Activated T-cell treated with anti-CD3 and anti-CD28 coated beads, Interleukin-2, amount 50 U/mL, for 24 hours (primary cell): Measurements from ENCODE around the gene DEPDC5.
A peak's percentile ranks its signal among the peaks of the same experiment; 100 is the strongest.
"Not testable (repeated sequence)": the region's sequence is repeated elsewhere in the genome, so short reads cannot be mapped to it uniquely, and the experiment has no call there.

Source experiments
- DNase-seq: peaks from one replicate; pipeline ENCODE4 v3.0.0-alpha.2; 2020
- H3K27ac Mint-ChIP-seq: 2 replicates; pipeline ENCODE4 v1.8.0; 2020; ENCODE audit warnings: mild to moderate bottlenecking, mixed read lengths
- H3K27me3 Mint-ChIP-seq: 2 replicates; pipeline ENCODE4 v1.8.0; 2020; ENCODE audit warnings: mixed read lengths
- H3K36me3 Mint-ChIP-seq: 2 replicates; pipeline ENCODE4 v1.8.0; 2020; ENCODE audit warnings: low read depth, mixed read lengths
- H3K4me1 Mint-ChIP-seq: 2 replicates; pipeline ENCODE4 v1.8.0; 2020; ENCODE audit warnings: low read depth, mixed read lengths
- H3K4me3 Mint-ChIP-seq: 2 replicates; pipeline ENCODE4 v1.8.0; 2020; ENCODE audit warnings: mild to moderate bottlenecking, moderate library complexity, mixed read lengths
- H3K9me3 Mint-ChIP-seq: 2 replicates; pipeline ENCODE4 v1.8.0; 2020; ENCODE audit warnings: mixed read lengths

The DEPDC5 gene

DNA sequence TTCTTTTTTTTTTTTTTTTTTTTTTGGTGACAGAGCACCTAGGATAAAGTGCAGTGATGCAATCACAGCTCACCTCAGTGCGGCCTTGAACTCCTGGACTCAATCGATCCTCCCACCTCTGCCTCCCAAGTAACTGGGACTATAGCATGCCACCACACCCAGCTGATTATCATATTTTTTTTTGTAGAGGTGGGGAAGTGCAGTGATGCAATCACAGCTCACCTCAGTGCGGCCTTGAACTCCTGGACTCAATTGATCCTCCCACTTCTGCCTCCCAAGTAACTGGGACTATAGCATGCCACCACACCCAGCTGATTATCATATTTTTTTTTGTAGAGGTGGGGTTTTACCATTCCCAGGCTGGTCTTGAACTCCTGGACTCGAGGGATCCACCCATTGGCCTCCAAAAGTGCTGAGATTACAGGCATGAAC is 61.6 kb downstream of the DEPDC5 start:
- H3K4me3 Mint-ChIP-seq, DNase-seq, H3K27me3 Mint-ChIP-seq, H3K27ac Mint-ChIP-seq, H3K9me3 Mint-ChIP-seq: not testable (repeated sequence)
- H3K4me1 Mint-ChIP-seq, result peaks cover 17% of the 10 kb centered on the region
- H3K36me3 Mint-ChIP-seq, result peaks cover 93% of the 10 kb centered on the region

- no peak overlapping the region for H3K27ac Mint-ChIP-seq
- DNase-seq, result no peak
- peaks cover 17% of the 10 kb centered on the region for H3K4me1 Mint-ChIP-seq
- H3K36me3 Mint-ChIP-seq, result peaks cover 93% of the 10 kb centered on the region
- no peaks in the 10 kb centered on the region for H3K9me3 Mint-ChIP-seq
- H3K27me3 Mint-ChIP-seq, result no peaks in the 10 kb centered on the region
- H3K4me3 Mint-ChIP-seq, result no peak overlapping the region
Observed at GRCh38 chr22:31816750-31817149, 62.9 kb downstream of the DEPDC5 start.

GRCh38 chr22:31818481-31819392 is 64.9 kb downstream of the DEPDC5 start:
- Mint-ChIP-seq H3K27ac (peak overlapping the region; percentile 55), H3K9me3 (no peaks in the 10 kb centered on the region), H3K27me3 (no peaks in the 10 kb centered on the region), H3K4me1 (peaks cover 17% of the 10 kb centered on the region), H3K4me3 (no peak overlapping the region), H3K36me3 (peaks cover 97% of the 10 kb centered on the region)
- DNase-seq, result peak; percentile 33

- Mint-ChIP-seq H3K27me3 (no peaks in the 10 kb centered on the region), H3K9me3 (no peaks in the 10 kb centered on the region), H3K36me3 (peaks cover 92% of the 10 kb centered on the region), H3K4me3 (no peak overlapping the region), H3K4me1 (peaks cover 17% of the 10 kb centered on the region), H3K27ac (no peak overlapping the region)
- DNase-seq, result no peak
Observed at GRCh38 chr22:31820655-31821054, 66.8 kb downstream of the DEPDC5 start.

DNA sequence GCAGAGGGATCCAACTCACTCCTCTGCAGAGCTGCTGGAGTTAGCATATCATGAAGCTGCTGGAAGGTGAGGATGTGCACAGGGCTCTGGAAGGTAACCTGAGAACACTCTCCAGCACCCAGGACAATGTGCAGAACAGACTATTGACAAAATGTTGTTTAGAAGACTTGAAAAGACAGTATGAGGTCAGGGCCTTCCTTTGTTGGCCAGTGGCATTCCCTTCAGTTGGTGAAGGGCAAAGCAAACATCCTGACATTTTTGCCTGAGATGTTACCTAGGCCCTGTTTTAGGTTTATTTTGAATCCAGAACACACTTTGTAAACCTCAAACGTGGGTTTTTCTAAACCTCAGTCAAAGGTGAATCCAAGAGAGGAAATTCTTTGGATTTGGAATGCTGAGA is 67.8 kb downstream of the DEPDC5 start:
- H3K27me3 Mint-ChIP-seq, result no peaks in the 10 kb centered on the region
- no peak overlapping the region for H3K4me3 Mint-ChIP-seq
- no peak overlapping the region for H3K27ac Mint-ChIP-seq
- DNase-seq, result no peak
- peaks cover 17% of the 10 kb centered on the region for H3K4me1 Mint-ChIP-seq
- peaks cover 91% of the 10 kb centered on the region for H3K36me3 Mint-ChIP-seq
- H3K9me3 Mint-ChIP-seq, result no peaks in the 10 kb centered on the region

DNA sequence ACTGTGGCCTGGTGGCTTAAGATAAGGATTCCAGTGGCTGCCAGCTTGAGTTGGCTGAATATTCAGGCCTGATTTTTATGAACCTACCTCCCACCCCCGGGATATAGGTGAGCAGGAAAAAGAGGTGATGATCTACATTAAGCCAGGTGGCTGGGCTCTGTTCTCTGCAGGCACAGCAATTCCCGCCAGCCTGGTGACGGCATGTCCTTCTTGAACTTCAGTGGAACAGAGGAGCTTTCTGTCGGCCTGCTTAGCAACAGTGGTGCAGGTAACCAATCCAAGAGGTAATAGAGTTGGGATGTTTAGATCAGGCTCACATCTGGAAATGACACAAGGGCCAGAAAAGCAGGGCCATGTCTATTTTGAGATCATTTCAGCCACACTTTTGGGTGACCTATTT is 68.7 kb downstream of the DEPDC5 start:
- H3K36me3 Mint-ChIP-seq, result peaks cover 89% of the 10 kb centered on the region
- H3K27me3 Mint-ChIP-seq, result no peaks in the 10 kb centered on the region
- no peak overlapping the region for H3K4me3 Mint-ChIP-seq
- no peaks in the 10 kb centered on the region for H3K9me3 Mint-ChIP-seq
- no peak for DNase-seq
- peaks cover 17% of the 10 kb centered on the region for H3K4me1 Mint-ChIP-seq
- H3K27ac Mint-ChIP-seq, result no peak overlapping the region

DNA sequence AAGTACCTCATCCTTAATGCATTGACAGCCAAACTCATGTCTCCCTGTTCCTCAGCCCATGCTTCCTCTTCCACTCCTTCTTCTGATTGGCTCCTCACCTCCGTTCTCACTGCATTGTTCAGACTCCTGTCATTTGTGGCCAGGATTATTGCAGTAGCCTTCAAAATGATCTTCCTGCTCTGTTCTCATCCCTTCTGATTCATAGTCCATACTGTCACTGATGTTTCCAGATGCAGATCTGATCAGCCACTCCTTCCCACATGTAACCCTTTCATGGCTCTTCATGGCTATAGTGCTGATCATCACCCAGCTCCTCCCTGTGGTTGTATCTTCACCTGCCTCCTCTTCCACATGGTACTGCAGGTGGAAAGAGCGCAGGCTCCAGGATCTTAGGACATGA is 71.7 kb downstream of the DEPDC5 start:
- H3K36me3 Mint-ChIP-seq, result peaks cover 83% of the 10 kb centered on the region
- H3K9me3 Mint-ChIP-seq, result no peaks in the 10 kb centered on the region

GRCh38 chr22:31826443-31826842 is 72.6 kb downstream of the DEPDC5 start:
- Mint-ChIP-seq H3K27ac (no peak overlapping the region), H3K27me3 (no peaks in the 10 kb centered on the region), H3K36me3 (peaks cover 81% of the 10 kb centered on the region), H3K9me3 (no peaks in the 10 kb centered on the region), H3K4me1 (peaks cover 27% of the 10 kb centered on the region), H3K4me3 (no peak overlapping the region)
- DNase-seq, result no peak

More for the DNA sequence above, 71.7 kb downstream of the DEPDC5 start:
- DNase-seq, result no peak
- Mint-ChIP-seq H3K27me3 (no peaks in the 10 kb centered on the region), H3K4me3 (no peak overlapping the region), H3K4me1 (peaks cover 20% of the 10 kb centered on the region), H3K27ac (no peak overlapping the region)

DNA sequence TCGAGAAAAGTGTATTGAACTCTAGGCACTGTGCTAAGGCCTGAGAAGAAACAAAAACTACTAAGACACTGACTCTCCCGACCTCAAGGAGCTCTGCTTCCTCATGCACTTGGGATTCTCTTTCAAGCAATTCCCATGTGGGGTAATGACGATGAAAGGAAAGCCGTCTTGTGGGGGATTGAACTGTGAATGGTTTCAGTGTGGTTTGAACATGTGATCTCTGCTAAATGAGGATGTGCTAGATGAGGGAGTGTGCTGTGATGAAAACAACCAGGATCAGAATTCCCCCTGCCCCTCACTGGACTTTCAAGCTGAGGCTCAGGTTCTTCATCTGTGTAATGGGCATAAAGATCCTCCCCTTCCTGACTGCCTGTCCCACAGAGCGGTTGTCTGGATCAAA is 74.9 kb downstream of the DEPDC5 start:
- Mint-ChIP-seq H3K9me3 (no peaks in the 10 kb centered on the region), H3K36me3 (peaks cover 81% of the 10 kb centered on the region), H3K27ac (peak overlapping the region; percentile 83), H3K27me3 (no peaks in the 10 kb centered on the region), H3K4me1 (peaks cover 30% of the 10 kb centered on the region), H3K4me3 (no peak overlapping the region)
- DNase-seq, result no peak

GRCh38 chr22:31829505-31829904 is 75.7 kb downstream of the DEPDC5 start:
- Mint-ChIP-seq H3K27ac (peak overlapping the region; percentile 83), H3K9me3 (no peaks in the 10 kb centered on the region), H3K4me3 (peak overlapping the region; percentile 37), H3K36me3 (peaks cover 82% of the 10 kb centered on the region), H3K4me1 (peaks cover 30% of the 10 kb centered on the region), H3K27me3 (no peaks in the 10 kb centered on the region)
- DNase-seq, result peak; percentile 48

- DNase-seq, result no peak
- H3K27ac Mint-ChIP-seq, result no peak overlapping the region
- no peak overlapping the region for H3K4me3 Mint-ChIP-seq
- no peaks in the 10 kb centered on the region for H3K27me3 Mint-ChIP-seq
- no peaks in the 10 kb centered on the region for H3K9me3 Mint-ChIP-seq
- H3K36me3 Mint-ChIP-seq, result peaks cover 84% of the 10 kb centered on the region
- H3K4me1 Mint-ChIP-seq, result peaks cover 30% of the 10 kb centered on the region
Observed at GRCh38 chr22:31830721-31831070, 76.9 kb downstream of the DEPDC5 start.

DNA sequence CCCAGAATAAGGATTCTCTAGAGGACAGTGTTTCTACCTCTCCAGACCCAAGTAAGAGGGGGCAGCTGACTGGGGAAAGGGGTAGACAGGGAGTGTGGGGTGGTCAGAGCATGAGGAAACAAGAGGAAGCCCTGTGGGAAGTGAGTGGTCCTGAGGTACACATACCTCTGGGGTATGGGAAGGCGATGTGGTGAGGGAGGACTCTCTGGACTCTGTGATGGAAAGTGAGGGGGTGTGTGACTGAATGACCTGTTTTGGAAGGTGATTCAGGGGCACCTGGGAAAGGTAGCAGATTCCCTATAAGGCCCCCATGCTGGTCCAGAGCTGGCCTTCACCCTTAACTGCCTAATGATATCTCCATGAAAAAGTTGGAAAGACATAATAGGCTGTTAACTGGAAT is 80.1 kb downstream of the DEPDC5 start:
- no peaks in the 10 kb centered on the region for H3K27me3 Mint-ChIP-seq
- H3K4me3 Mint-ChIP-seq, result no peak overlapping the region
- no peak for DNase-seq
- no peak overlapping the region for H3K27ac Mint-ChIP-seq
- peaks cover 25% of the 10 kb centered on the region for H3K4me1 Mint-ChIP-seq
- peaks cover 85% of the 10 kb centered on the region for H3K36me3 Mint-ChIP-seq
- no peaks in the 10 kb centered on the region for H3K9me3 Mint-ChIP-seq

GRCh38 chr22:31836010-31836409 is 82.2 kb downstream of the DEPDC5 start:
- Mint-ChIP-seq H3K27ac (no peak overlapping the region), H3K4me3 (no peak overlapping the region), H3K4me1 (peaks cover 9% of the 10 kb centered on the region), H3K9me3 (no peaks in the 10 kb centered on the region), H3K27me3 (no peaks in the 10 kb centered on the region), H3K36me3 (peaks cover 89% of the 10 kb centered on the region)
- no peak for DNase-seq

DNA sequence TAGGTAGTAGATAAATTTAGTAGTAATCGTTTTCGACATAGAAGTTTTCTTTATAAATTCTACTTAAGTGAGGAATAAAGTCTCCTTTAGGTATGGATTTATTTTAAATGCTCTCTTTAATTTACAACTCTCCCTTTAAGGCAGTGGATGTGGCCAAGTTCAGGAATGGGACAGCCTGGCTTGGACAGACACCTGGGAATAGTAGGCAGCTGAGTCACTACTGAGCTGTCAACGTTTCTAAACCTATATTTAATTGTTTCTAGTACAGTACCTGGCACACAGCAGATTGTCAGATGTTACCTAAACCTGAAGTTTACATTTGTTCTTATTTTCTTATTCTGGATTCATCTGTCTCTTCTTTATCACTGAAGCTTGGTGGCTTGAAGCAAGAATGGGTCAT is 85.1 kb downstream of the DEPDC5 start:
- Mint-ChIP-seq H3K27me3 (no peaks in the 10 kb centered on the region), H3K4me1 (peaks cover 12% of the 10 kb centered on the region), H3K9me3 (no peaks in the 10 kb centered on the region), H3K4me3 (no peak overlapping the region), H3K36me3 (peaks cover 92% of the 10 kb centered on the region), H3K27ac (no peak overlapping the region)
- DNase-seq, result no peak

GRCh38 chr22:31839986-31840385 is 86.2 kb downstream of the DEPDC5 start:
- Mint-ChIP-seq H3K4me1 (peaks cover 12% of the 10 kb centered on the region), H3K27ac (no peak overlapping the region), H3K27me3 (no peaks in the 10 kb centered on the region), H3K4me3 (no peak overlapping the region), H3K9me3 (no peaks in the 10 kb centered on the region), H3K36me3 (peaks cover 92% of the 10 kb centered on the region)
- no peak for DNase-seq
